Colonic mucosa (tissue), 4 donors: ENCODE data around the gene TBC1D7. TPM values are rescaled to one million over a fixed set of nuclear protein-coding genes. Genes with fewer than 3 reads are reported as not detected.

Source experiments
- DNase-seq: peaks from one replicate; pipeline ENCODE4 v3.0.0-alpha.2; 2020
- H3K27ac ChIP-seq: fragments of 200-600 bp; one replicate; pipeline ENCODE4 v1.8.0; 2021
- H3K27me3 ChIP-seq: fragments of 200-600 bp; one replicate; pipeline ENCODE4 v1.8.0; 2021
- H3K36me3 ChIP-seq: fragments of 200-600 bp; one replicate; pipeline ENCODE4 v1.8.0; 2021
- H3K4me1 ChIP-seq: fragments of 200-600 bp; one replicate; pipeline ENCODE4 v1.8.0; 2021; ENCODE audit warnings: mild to moderate bottlenecking
- H3K4me3 ChIP-seq: fragments of 200-600 bp; one replicate; pipeline ENCODE4 v1.8.0; 2021
- H3K9ac ChIP-seq, 2 donors: one replicate each; pipeline ENCODE4 v1.7.0; 2013; ENCODE audit warnings: control low read depth in 2 of 2, low read depth in 2 of 2, low read length in 2 of 2
- H3K9me3 ChIP-seq: fragments of 200-600 bp; one replicate; pipeline ENCODE4 v1.8.0; 2021
- CTCF ChIP-seq: fragments of 200-600 bp; IDR thresholded peaks from one replicate; pipeline ENCODE4 v1.8.0; 2022; ENCODE audit warnings: antibody characterized with exemption, mild to moderate bottlenecking
- intact Hi-C: fragments of 100-400 bp; cut with DNase I; formaldehyde crosslinking; loops from one replicate; pipeline ENCODE4 v1.14.1; 2022
- total RNA-seq, 2 donors: library from RNA; stranded (reverse); fragmentation: NEBNext Ultra II Directional in 1 of 2; extraction: Animal tissue kit (Norgen Biotek cat#: 25700) in 1 of 2; gene quantifications; one replicate each; pipeline ENCODE4 v1.2.1, GENCODE V29; 2021
- donor health status: healthy.
- donor health status: DM: no; HTN: no; CAD: no.
- donor health status: DM: no; HTN: no; CAD: no.

The TBC1D7 gene
- total RNA-seq, 2 donors from 2014 or later, result 21.4 to 23.3 TPM

GRCh38 chr6:13362412-13362811 is 34.1 kb upstream of the TBC1D7 start:
- intact Hi-C loops, result no loop called here
- DNase-seq, result no peak
- TF ChIP-seq CTCF, result no peak
- H3K4me3 ChIP-seq, result no peak overlapping the region
- no peaks in the 10 kb centered on the region for H3K4me1 ChIP-seq
- no peaks in the 10 kb centered on the region for H3K27me3 ChIP-seq
- no peak overlapping the region for H3K9ac ChIP-seq
- H3K9me3 ChIP-seq, result no peaks in the 10 kb centered on the region
- no peak overlapping the region for H3K27ac ChIP-seq
- no peaks in the 10 kb centered on the region for H3K36me3 ChIP-seq

- Histone ChIP-seq H3K4me3 (no peak overlapping the region), H3K27ac (no peak overlapping the region), H3K9me3 (no peaks in the 10 kb centered on the region), H3K4me1 (no peaks in the 10 kb centered on the region), H3K36me3 (no peaks in the 10 kb centered on the region), H3K27me3 (no peaks in the 10 kb centered on the region), H3K9ac (no peak overlapping the region)
- intact Hi-C loops, result no loop called here
- no peak for TF ChIP-seq CTCF
- DNase-seq, result no peak
These were observed 32.6 kb upstream of the TBC1D7 start for GRCh38 chr6:13360671-13361540.

DNA sequence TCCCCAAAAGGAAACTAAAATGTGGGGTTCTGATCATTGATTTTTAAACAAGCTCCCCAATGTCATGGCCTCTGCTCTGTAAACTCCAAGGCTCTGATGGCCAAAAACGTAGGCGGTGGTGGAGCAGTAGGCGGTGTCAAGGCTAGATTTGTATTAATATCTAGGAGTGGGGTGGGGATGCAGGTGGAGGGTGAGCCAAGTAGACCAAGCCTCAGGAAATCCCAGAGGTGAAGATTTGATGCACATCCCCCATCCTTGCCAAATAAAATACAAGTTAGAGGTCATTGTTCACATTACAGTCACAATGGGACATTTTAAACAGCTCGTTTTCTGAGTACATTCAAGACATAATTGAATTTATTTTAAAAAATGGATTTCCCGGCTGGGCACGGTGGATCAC is 30.9 kb upstream of the TBC1D7 start:
- Histone ChIP-seq H3K4me3 (no peak overlapping the region), H3K9me3 (no peaks in the 10 kb centered on the region), H3K9ac (no peak overlapping the region), H3K27ac (no peak overlapping the region), H3K36me3 (no peaks in the 10 kb centered on the region), H3K27me3 (no peaks in the 10 kb centered on the region), H3K4me1 (no peaks in the 10 kb centered on the region)
- no peak for TF ChIP-seq CTCF
- intact Hi-C loops, result no loop called here
- DNase-seq, result no peak

DNA sequence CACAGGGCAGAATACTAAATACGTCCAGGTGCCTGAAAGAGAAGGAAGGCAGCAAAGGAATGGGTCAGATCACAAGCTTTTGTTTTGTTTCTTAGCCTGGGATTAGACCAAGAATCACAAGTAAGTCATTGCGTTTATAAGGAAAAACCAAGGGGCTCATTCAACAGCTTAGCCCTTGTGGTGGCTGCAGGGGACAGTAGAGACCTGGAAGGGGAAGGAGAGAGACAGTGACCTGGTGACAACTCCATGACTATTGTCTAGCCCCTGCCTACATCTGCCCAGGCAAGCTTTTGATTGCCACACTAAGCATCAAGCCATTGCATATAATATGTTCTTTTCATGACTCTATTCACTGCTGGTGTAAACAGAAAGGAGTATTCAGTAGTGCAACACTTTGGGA is 30.2 kb upstream of the TBC1D7 start:
- Histone ChIP-seq H3K27ac (no peak overlapping the region), H3K9ac (no peak overlapping the region), H3K9me3 (no peaks in the 10 kb centered on the region), H3K27me3 (no peaks in the 10 kb centered on the region), H3K4me3 (no peak overlapping the region), H3K36me3 (no peaks in the 10 kb centered on the region), H3K4me1 (no peaks in the 10 kb centered on the region)
- TF ChIP-seq CTCF, result no peak
- intact Hi-C loops, result no loop called here
- DNase-seq, result no peak

DNA sequence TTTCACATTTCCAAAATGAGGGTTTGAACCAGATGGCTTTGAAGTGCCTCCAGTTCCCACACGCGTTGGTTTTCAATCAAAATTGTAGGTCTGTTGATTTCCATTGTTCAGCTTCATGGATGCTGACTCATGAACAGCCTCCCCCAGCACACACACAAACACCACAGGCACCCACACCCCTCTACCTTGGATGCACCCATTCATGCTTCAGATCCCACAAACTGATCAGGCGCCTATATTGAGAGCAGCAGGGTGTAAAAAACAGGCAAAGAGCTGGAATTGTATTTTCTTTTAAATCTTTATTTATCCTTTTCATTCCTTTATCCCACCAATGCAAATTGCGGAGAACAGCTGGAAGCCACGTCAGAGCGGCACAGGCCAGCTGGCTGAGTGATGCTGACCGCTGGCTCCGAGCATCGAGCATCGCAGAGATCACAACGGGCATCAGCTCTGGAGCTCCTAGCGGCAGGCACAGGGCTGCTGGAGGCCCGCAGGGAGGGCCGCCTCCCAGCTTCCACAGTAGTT is 29.3 kb upstream of the TBC1D7 start:
- intact Hi-C loops, result no loop called here
- H3K36me3 ChIP-seq, result no peaks in the 10 kb centered on the region
- no peak overlapping the region for H3K9ac ChIP-seq
- H3K27ac ChIP-seq, result no peak overlapping the region
- DNase-seq, result no peak
- no peak for TF ChIP-seq CTCF
- no peak overlapping the region for H3K4me3 ChIP-seq
- no peaks in the 10 kb centered on the region for H3K4me1 ChIP-seq
- no peaks in the 10 kb centered on the region for H3K9me3 ChIP-seq
- H3K27me3 ChIP-seq, result no peaks in the 10 kb centered on the region
